Neural crest cell (in vitro differentiated cells): ENCODE results near the gene CLTCL1. TPM values are rescaled to one million over a fixed set of nuclear protein-coding genes. Genes with fewer than 3 reads are reported as not detected.

Source experiments
- DNase-seq: peaks from one replicate; pipeline ENCODE4 v3.0.0; 2021; ENCODE audit warnings: low read depth, mixed read lengths, low spot score
- H3K27ac Mint-ChIP-seq: one replicate; pipeline ENCODE4 v1.8.0; 2021; ENCODE audit warnings: mild to moderate bottlenecking, mixed read lengths; ENCODE audit not compliant: unreplicated experiment
- H3K27me3 Mint-ChIP-seq: 2 replicates; pipeline ENCODE4 v1.8.0; 2021; ENCODE audit warnings: low read depth, mild to moderate bottlenecking, mixed read lengths
- H3K36me3 Mint-ChIP-seq: 2 replicates; pipeline ENCODE4 v1.8.0; 2021; ENCODE audit warnings: low read depth, mild to moderate bottlenecking, mixed read lengths
- H3K4me1 Mint-ChIP-seq: 2 replicates; pipeline ENCODE4 v1.8.0; 2021; ENCODE audit warnings: mixed read lengths
- H3K4me3 Mint-ChIP-seq: one replicate; pipeline ENCODE4 v1.8.0; 2021; ENCODE audit warnings: mild to moderate bottlenecking, mixed read lengths
- H3K9me3 Mint-ChIP-seq: 2 replicates; pipeline ENCODE4 v1.8.0; 2021; ENCODE audit warnings: mixed read lengths
- total RNA-seq: library from RNA; stranded (reverse); gene quantifications from 2 replicates; pipeline ENCODE4 v1.2.1, GENCODE V29; 2021
- TF ChIP-seq, protein P1 (sequence below): fragments of 200-600 bp; sonication (generic); conservative IDR thresholded peaks from 2 replicates; pipeline ENCODE4 v1.5.0; 2021; ENCODE audit warnings: antibody characterized with exemption, mild to moderate bottlenecking

Gene CLTCL1
- total RNA-seq, 1 donor from 2014 or later = 7.2 TPM

DNA sequence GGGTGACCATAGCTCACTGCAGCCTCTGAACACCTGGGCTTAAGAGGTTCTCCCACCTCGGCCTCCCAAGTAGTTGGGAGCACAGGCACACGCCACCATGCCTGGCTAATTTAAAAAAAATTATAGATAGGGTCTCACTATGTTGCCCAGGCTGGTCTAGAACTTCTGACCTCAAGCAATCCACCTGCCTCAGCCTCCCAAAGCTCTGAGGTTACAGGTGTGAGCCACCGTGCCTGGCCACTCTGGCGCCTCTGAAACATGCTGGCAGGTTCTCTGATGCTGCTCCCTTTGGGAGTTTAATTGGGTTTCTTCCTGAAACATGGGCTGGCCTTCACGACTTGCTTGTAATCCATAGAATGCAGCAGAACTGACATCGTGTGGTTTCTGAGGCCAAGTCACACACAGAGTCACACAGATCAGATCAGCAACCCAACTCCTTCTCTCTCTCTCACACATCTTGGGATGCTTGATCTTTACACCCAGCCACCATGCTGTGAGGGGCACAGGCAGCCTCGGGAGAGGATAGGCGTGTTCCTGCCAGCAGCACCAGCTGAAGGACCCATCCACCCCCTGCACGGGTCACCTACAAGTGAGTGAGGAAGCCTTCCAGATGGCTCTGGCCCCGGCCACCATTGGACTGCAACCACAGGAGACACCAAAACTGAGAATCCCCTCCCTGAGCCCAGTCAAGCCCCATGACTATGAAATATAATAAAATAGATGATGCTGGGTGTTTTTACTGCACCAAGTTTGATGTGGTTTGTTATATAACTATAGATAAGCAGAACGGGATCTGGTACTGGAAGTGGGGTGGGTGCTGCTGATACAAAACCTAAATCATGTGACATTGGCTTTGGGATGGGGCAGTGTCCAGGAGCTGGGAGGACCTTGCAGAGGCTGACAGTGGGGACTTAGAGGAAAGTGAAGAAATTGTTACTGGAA lies 138.3 kb downstream of the CLTCL1 start:
- DNase-seq = no peak
- Mint-ChIP-seq H3K4me3 (no peak overlapping the region), H3K9me3 (no peaks in the 10 kb centered on the region), H3K27me3 (peaks cover 70% of the 10 kb centered on the region), H3K36me3 (peaks cover 6% of the 10 kb centered on the region), H3K27ac (no peak overlapping the region), H3K4me1 (no peaks in the 10 kb centered on the region)
- TF ChIP-seq, protein P1, sequence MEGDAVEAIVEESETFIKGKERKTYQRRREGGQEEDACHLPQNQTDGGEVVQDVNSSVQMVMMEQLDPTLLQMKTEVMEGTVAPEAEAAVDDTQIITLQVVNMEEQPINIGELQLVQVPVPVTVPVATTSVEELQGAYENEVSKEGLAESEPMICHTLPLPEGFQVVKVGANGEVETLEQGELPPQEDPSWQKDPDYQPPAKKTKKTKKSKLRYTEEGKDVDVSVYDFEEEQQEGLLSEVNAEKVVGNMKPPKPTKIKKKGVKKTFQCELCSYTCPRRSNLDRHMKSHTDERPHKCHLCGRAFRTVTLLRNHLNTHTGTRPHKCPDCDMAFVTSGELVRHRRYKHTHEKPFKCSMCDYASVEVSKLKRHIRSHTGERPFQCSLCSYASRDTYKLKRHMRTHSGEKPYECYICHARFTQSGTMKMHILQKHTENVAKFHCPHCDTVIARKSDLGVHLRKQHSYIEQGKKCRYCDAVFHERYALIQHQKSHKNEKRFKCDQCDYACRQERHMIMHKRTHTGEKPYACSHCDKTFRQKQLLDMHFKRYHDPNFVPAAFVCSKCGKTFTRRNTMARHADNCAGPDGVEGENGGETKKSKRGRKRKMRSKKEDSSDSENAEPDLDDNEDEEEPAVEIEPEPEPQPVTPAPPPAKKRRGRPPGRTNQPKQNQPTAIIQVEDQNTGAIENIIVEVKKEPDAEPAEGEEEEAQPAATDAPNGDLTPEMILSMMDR = no peak

DNA sequence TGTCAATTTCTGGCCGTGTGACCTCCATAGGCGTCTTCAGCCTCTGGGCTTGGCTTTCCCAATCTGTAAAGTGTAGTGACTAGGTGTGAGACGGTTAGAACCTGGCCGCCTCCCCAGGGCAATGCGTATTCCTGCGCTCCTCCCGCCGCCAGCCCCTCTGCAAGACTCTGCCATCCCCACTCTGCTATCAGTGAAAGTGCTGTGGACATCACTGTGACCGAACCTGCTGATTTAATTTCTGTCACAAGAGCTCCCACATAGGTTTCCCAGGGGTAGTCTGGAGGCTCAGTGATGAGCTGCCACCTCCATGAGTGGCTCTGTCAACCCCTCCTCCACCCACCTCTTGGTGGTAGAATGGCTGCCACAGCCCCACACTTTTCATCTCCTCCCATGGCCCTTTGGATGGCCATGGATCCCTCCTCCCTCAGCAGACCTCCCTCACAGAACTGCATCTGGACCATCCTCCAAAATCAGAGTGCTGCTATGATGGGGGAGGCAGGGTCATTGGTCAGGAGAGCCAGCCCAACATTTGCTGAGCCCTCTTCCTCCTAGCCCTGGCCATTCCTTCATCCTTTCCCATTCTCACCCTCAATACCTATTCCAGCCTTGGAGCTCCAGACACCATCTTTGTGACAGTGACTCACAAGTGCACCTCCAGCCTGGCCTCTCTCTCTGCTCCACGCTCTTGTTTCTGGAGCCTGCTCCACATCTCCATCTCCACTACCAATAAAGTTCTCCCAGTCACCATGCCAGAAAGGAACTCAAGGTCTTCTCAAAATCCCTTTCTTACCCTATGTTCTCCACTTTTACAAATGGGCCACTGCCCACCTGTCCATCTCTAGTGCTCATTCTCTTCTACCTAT lies 140.0 kb downstream of the CLTCL1 start:
- Mint-ChIP-seq H3K27me3 (peaks cover 83% of the 10 kb centered on the region), H3K9me3 (no peaks in the 10 kb centered on the region), H3K4me3 (no peak overlapping the region), H3K4me1 (no peaks in the 10 kb centered on the region), H3K36me3 (peaks cover 6% of the 10 kb centered on the region), H3K27ac (no peak overlapping the region)
- no peak for DNase-seq
- TF ChIP-seq, protein P1 = no peak

DNA sequence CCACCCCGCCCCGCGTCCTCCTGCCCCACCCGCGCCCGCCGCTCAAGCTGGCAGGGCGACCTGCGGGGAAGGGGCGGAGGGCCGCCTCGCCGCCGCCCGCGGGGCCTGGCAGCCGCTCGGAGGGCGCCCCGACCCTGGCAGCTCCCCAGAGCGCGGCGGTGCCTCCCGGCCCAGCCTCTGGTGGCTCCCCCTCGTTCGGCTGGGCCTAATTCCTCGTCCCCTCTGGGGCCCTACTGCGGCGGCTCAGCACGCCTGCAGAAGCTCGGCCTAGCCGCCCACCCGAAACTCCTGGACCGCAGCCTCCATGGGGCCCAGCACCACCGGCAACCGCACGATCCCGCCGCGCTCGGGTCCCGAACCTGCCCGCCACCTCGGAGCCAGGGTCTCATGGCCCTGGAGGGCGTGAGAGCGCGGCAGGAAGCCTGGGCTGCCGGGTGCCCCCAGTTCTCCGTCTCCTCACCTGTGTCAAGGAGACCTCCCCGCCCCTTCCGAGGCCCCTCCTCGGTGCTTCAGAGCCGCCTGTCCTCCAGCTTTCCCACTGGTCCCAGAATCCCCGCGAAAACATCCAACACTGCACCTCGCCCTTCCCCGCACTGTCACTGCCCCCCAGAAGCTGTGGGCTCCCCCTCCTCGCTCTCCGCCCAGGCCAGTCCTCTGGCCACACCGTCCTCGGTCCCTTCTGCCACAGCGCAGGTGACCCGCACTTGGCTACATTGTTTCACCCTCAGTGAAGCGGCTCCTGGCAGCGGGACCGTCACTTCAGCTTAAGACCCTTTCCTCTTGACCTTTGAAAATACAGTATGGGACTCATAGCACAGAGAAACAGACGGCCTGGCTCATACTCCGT lies 140.8 kb downstream of the CLTCL1 start:
- Mint-ChIP-seq H3K36me3 (peaks cover 6% of the 10 kb centered on the region), H3K27me3 (peaks cover 85% of the 10 kb centered on the region), H3K27ac (no peak overlapping the region), H3K9me3 (no peaks in the 10 kb centered on the region), H3K4me3 (no peak overlapping the region), H3K4me1 (no peaks in the 10 kb centered on the region)
- TF ChIP-seq, protein P1 = no peak
- DNase-seq = no peak

DNA sequence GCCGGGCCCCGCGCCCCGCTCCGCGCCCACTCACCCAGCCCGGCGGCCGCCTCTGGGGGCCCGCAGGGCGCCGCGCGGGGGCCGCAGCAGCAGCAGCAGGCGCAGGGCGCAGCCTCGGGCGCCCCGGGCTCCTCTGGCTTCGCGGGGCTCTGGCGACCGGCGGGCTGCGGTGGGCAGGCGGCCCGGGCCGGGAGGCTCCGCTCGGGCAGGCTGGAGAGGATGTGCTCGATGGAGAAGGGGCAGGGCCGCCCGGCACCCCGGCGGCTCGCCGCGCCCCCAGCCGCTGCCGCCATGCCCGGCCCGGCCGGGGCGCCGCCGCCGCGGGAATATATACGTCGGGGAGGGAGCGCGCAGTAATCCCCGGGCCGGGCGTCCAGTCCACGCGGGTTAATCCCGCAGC lies 141.5 kb downstream of the CLTCL1 start, which contains the start of gene GSC2:
Gene GSC2 (minus strand): TSS at position 302 of the 400 bp plus-strand sequence. CDS start 9 bp downstream, at position 293.
- no peaks in the 10 kb centered on the region for H3K4me1 Mint-ChIP-seq
- H3K36me3 Mint-ChIP-seq = peaks cover 6% of the 10 kb centered on the region
- H3K9me3 Mint-ChIP-seq = no peaks in the 10 kb centered on the region
- no peak for DNase-seq
- no peak within 1 kb of the TSS for H3K4me3 Mint-ChIP-seq
- TF ChIP-seq, protein P1 = no peak
- no peak within 1 kb of the TSS for H3K27ac Mint-ChIP-seq
- peaks cover 78% of the 10 kb centered on the region for H3K27me3 Mint-ChIP-seq
